ENCODE measurements around the gene KIF16B. TPM values are rescaled to one million over a fixed set of nuclear protein-coding genes. Genes with fewer than 3 reads are reported as not detected.

KIF16B gene
- total RNA-seq, 4 donors from 2014 or later: 16.6 to 29.6 (median 20.2) TPM

DNA sequence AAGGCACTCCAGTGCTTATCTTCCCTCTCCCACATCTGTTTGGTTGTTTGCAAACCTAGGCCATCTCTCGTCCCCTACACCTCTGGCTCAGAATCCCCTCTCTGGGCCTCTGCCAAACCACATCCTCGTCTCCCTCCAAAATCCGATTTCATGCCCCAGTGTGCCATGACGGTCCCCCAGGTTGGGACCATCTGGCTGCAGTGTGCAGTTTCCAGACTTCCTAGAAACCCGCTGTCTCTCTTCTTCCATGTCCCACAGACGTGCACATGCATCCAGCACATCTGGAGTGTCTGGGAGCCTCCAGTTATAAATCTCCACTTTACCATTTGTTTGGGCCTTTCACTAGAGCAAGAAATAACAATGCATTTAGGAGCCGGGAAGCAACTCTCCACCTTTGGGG is 316.2 kb downstream of the KIF16B start:
- TF ChIP-seq POLR2A (IDR thresholded peaks at IDR 0.05): no peak
- TF ChIP-seq, protein P1, sequence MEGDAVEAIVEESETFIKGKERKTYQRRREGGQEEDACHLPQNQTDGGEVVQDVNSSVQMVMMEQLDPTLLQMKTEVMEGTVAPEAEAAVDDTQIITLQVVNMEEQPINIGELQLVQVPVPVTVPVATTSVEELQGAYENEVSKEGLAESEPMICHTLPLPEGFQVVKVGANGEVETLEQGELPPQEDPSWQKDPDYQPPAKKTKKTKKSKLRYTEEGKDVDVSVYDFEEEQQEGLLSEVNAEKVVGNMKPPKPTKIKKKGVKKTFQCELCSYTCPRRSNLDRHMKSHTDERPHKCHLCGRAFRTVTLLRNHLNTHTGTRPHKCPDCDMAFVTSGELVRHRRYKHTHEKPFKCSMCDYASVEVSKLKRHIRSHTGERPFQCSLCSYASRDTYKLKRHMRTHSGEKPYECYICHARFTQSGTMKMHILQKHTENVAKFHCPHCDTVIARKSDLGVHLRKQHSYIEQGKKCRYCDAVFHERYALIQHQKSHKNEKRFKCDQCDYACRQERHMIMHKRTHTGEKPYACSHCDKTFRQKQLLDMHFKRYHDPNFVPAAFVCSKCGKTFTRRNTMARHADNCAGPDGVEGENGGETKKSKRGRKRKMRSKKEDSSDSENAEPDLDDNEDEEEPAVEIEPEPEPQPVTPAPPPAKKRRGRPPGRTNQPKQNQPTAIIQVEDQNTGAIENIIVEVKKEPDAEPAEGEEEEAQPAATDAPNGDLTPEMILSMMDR (IDR thresholded peaks at IDR 0.05): no peak
- no peaks in the 10 kb centered on the region for H3K27me3 ChIP-seq
- no peaks in the 10 kb centered on the region for H3K4me1 ChIP-seq
- H3K9me3 ChIP-seq: no peaks in the 10 kb centered on the region
- no peak overlapping the region for H3K27ac ChIP-seq
- H3K4me3 ChIP-seq: no peak overlapping the region
- intact Hi-C loops (cut with DNase I): no loop called here
- DNase-seq: no peak
- 84 to 94% methylated on average over 7 of the region's 7 CpGs for WGBS, 2 donors
- no peaks in the 10 kb centered on the region for H3K36me3 ChIP-seq

DNA sequence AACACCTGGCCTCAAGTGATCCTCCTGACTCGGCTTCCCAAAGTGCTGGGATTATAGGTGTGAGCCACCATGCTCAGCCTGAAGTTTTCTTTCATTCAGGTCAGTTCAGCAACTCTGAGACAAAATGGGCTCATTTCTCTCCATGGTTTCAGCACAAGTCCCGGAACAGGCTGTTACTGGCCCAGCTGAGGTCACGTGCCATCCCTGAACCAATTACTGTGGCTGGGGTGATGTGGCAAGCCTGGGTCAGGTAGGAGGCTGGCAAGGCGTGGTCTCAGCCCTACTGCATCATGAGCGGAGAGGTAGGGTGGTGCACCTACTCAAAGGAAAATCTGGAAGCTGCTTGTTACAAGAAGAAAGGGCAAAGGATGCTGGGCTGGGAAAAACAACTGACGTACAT is 326.4 kb downstream of the KIF16B start:
- no peak overlapping the region for H3K4me3 ChIP-seq
- no peaks in the 10 kb centered on the region for H3K4me1 ChIP-seq
- H3K36me3 ChIP-seq: no peaks in the 10 kb centered on the region
- H3K9me3 ChIP-seq: no peaks in the 10 kb centered on the region
- intact Hi-C loops (cut with DNase I): no loop called here
- no peak for DNase-seq
- H3K27me3 ChIP-seq: no peaks in the 10 kb centered on the region
- H3K27ac ChIP-seq: no peak overlapping the region
- TF ChIP-seq, protein P1 (IDR thresholded peaks at IDR 0.05): no peak
- WGBS, 2 donors: 79 to 96% methylated on average over 5 to 6 of the region's 6 CpGs

DNA sequence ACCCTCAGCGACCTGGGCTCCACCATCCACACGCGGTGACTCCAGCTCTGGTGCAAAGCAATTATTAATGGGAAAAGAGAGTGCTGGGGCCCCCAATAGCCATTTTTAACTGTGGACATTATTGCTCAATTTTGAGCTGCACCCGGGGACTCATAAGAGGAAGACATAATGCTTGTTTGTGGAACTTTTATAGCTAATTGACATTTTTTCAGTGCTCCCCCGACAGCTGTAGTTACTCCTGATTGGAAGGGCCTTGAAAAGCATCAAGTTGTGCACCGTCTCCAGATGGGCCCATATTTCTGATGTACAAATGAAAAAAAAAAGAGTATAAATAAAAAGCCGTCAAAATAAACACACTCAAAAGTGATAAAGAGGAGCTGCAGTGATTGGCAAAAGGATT is 327.0 kb downstream of the KIF16B start:
- intact Hi-C loops (cut with DNase I): no loop called here
- 73 to 84% methylated on average over 7 of the region's 7 CpGs for WGBS, 2 donors

DNA sequence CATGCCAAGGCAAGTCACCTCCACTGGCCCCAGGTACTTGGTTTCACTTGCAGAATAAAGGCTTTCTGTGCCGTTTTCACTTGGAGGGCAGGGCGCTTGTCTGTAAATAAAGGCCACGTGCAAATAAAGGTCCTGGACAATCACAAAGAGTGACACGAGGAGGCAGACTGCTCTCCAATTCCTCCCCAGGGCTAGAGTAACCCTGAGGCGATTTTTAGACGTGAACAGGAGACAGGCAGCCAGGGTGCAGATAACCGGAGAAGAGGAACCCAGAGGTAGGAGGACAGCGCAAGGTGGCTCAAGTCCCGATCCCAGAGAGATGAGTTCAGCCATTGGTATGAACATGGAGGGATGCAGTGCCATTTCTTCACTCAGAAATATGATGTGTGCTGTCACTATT is 327.4 kb downstream of the KIF16B start:
- intact Hi-C loops (cut with DNase I): no loop called here
- 67 to 72% methylated on average over 5 to 9 of the region's 9 CpGs for WGBS, 2 donors

More for the DNA sequence above, 327.0 kb downstream of the KIF16B start:
- Histone ChIP-seq H3K4me3 (no peak overlapping the region), H3K27me3 (no peaks in the 10 kb centered on the region), H3K27ac (no peak overlapping the region), H3K9me3 (no peaks in the 10 kb centered on the region), H3K36me3 (no peaks in the 10 kb centered on the region), H3K4me1 (no peaks in the 10 kb centered on the region)
- no peak for TF ChIP-seq POLR2A (IDR thresholded peaks at IDR 0.05)
- TF ChIP-seq, protein P1 (IDR thresholded peaks at IDR 0.05): no peak
- DNase-seq: no peak

DNA sequence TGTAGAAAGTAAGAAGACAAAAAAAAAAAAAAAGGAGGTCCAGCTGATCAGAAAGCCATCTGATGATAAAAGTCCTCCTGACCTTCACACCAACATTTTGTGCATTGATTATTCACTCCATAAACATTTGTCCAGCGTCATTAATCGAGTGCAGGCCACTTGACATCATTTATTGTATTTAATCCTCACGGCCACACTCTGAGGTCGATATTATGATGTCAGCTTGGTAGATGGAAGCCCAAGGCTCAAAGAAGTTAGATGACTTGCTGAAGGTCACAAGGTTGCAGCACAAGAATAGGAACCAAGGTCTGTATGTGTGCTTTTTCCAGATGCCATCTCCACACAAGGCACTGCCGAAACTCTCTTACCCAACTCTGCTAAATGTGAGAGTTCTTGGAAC is 328.4 kb downstream of the KIF16B start:
- no peak overlapping the region for H3K27ac ChIP-seq
- TF ChIP-seq POLR2A (IDR thresholded peaks at IDR 0.05): no peak
- TF ChIP-seq, protein P1 (IDR thresholded peaks at IDR 0.05): no peak
- no peaks in the 10 kb centered on the region for H3K27me3 ChIP-seq
- 89% methylated on average over 5 of the region's 5 CpGs for WGBS, 2 donors
- H3K4me3 ChIP-seq: no peak overlapping the region
- no peaks in the 10 kb centered on the region for H3K4me1 ChIP-seq
- H3K9me3 ChIP-seq: peaks cover 0 to 6% (median 0%) of the 10 kb centered on the region in 3 donors
- DNase-seq: no peak
- intact Hi-C loops (cut with DNase I): no loop called here
- no peaks in the 10 kb centered on the region for H3K36me3 ChIP-seq

More for the DNA sequence above, 327.4 kb downstream of the KIF16B start:
- Histone ChIP-seq H3K27ac (no peak overlapping the region), H3K4me3 (no peak overlapping the region), H3K27me3 (no peaks in the 10 kb centered on the region), H3K9me3 (no peaks in the 10 kb centered on the region), H3K4me1 (no peaks in the 10 kb centered on the region), H3K36me3 (no peaks in the 10 kb centered on the region)
- no peak for TF ChIP-seq POLR2A (IDR thresholded peaks at IDR 0.05)
- TF ChIP-seq, protein P1 (IDR thresholded peaks at IDR 0.05): no peak
- no peak for DNase-seq
